Lower lobe of right lung (tissue), 2 donors: ENCODE results near the gene SLX4IP. TPM values are rescaled to one million over a fixed set of nuclear protein-coding genes. Genes with fewer than 3 reads are reported as not detected.

Experiments used
- ATAC-seq, 2 donors: fragments of 200-7000 bp; cut with Tn5 transposase; one replicate each; pipeline ENCODE4 v1.9.1; 2020 to 2022; ENCODE audit warnings: mild to moderate bottlenecking in 2 of 2, moderate library complexity in 2 of 2
- DNase-seq: peaks from one replicate; pipeline ENCODE4 v3.0.0-alpha.2; 2020
- H3K27ac ChIP-seq: fragments of 200-600 bp; one replicate; pipeline ENCODE4 v1.8.0; 2022
- H3K27me3 ChIP-seq: fragments of 200-600 bp; one replicate; pipeline ENCODE4 v1.8.0; 2022; ENCODE audit warnings: low read depth
- H3K36me3 ChIP-seq: fragments of 200-600 bp; one replicate; pipeline ENCODE4 v1.8.0; 2022; ENCODE audit warnings: mild to moderate bottlenecking
- H3K4me1 ChIP-seq: fragments of 200-600 bp; one replicate; pipeline ENCODE4 v1.8.0; 2022
- H3K4me3 ChIP-seq: fragments of 200-600 bp; one replicate; pipeline ENCODE4 v1.8.0; 2022; ENCODE audit warnings: mild to moderate bottlenecking
- H3K9me3 ChIP-seq: fragments of 200-600 bp; one replicate; pipeline ENCODE4 v1.8.0; 2022
- intact Hi-C: fragments of 100-400 bp; cut with DNase I; formaldehyde crosslinking; loops from one replicate; pipeline ENCODE4 v1.11.0; 2022
- total RNA-seq: library from RNA; stranded (reverse); fragmentation: NEBNext Ultra II Directional; extraction: Animal tissue kit (Norgen Biotek cat#: 25700); gene quantifications from one replicate; pipeline ENCODE4 v1.2.1, GENCODE V29; 2021
- TF ChIP-seq, protein P1 (sequence below): fragments of 200-600 bp; IDR thresholded peaks from one replicate; pipeline ENCODE4 v1.8.0; 2022; ENCODE audit warnings: antibody characterized with exemption, mild to moderate bottlenecking
- donor health status: DM: no; HTN: yes; CAD: no; lungs with severe emphysema.

SLX4IP gene
- total RNA-seq, 1 donor from 2014 or later: 5.8 TPM

- H3K36me3 ChIP-seq: no peaks in the 10 kb centered on the region
- H3K4me3 ChIP-seq: no peak overlapping the region
- H3K4me1 ChIP-seq: no peaks in the 10 kb centered on the region
- DNase-seq (no peak), ATAC-seq (no peak)
- intact Hi-C loops: no loop called here
- H3K9me3 ChIP-seq: no peaks in the 10 kb centered on the region
- H3K27ac ChIP-seq: no peak overlapping the region
- no peaks in the 10 kb centered on the region for H3K27me3 ChIP-seq
- TF ChIP-seq, protein P1, sequence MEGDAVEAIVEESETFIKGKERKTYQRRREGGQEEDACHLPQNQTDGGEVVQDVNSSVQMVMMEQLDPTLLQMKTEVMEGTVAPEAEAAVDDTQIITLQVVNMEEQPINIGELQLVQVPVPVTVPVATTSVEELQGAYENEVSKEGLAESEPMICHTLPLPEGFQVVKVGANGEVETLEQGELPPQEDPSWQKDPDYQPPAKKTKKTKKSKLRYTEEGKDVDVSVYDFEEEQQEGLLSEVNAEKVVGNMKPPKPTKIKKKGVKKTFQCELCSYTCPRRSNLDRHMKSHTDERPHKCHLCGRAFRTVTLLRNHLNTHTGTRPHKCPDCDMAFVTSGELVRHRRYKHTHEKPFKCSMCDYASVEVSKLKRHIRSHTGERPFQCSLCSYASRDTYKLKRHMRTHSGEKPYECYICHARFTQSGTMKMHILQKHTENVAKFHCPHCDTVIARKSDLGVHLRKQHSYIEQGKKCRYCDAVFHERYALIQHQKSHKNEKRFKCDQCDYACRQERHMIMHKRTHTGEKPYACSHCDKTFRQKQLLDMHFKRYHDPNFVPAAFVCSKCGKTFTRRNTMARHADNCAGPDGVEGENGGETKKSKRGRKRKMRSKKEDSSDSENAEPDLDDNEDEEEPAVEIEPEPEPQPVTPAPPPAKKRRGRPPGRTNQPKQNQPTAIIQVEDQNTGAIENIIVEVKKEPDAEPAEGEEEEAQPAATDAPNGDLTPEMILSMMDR: no peak
These were observed 142.5 kb downstream of the SLX4IP start for GRCh38 chr20:10577648-10578047.

DNA sequence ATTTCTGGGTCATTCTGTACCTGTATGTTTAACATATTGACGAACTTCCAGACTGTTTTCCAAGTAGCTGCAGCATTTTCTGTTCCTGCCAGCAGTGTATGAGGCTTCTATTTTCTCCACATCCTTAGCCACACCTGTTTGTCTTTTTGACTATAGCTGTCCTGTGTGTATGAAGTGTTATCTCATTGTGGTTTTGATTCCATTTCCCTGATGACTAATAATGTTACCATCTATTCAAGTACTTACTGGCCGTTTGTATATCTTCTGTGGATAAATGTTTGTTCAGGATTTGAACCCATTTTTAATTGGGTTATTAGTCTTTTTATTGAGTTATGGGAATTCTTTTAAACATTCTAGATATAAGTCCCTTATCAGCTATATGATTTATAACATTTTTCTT lies 143.5 kb downstream of the SLX4IP start:
- Histone ChIP-seq H3K4me3 (no peak overlapping the region), H3K4me1 (no peaks in the 10 kb centered on the region), H3K27ac (no peak overlapping the region), H3K27me3 (no peaks in the 10 kb centered on the region), H3K9me3 (no peaks in the 10 kb centered on the region), H3K36me3 (no peaks in the 10 kb centered on the region)
- intact Hi-C loops: no loop called here
- TF ChIP-seq, protein P1: no peak
- DNase-seq (no peak), ATAC-seq (no peak)

GRCh38 chr20:10579942-10580341 lies 144.8 kb downstream of the SLX4IP start:
- no peaks in the 10 kb centered on the region for H3K4me1 ChIP-seq
- intact Hi-C loops: no loop called here
- H3K4me3 ChIP-seq: no peak overlapping the region
- no peaks in the 10 kb centered on the region for H3K27me3 ChIP-seq
- H3K27ac ChIP-seq: no peak overlapping the region
- H3K9me3 ChIP-seq: no peaks in the 10 kb centered on the region
- no peaks in the 10 kb centered on the region for H3K36me3 ChIP-seq
- DNase-seq (no peak), ATAC-seq (no peak)
- TF ChIP-seq, protein P1: no peak

- TF ChIP-seq, protein P1: no peak
- Histone ChIP-seq H3K36me3 (no peaks in the 10 kb centered on the region), H3K27ac (no peak overlapping the region), H3K9me3 (no peaks in the 10 kb centered on the region), H3K4me3 (no peak overlapping the region), H3K4me1 (no peaks in the 10 kb centered on the region), H3K27me3 (no peaks in the 10 kb centered on the region)
- intact Hi-C loops: no loop called here
- DNase-seq: no peak
- ATAC-seq: no peak
These were observed 145.6 kb downstream of the SLX4IP start for GRCh38 chr20:10580700-10581099.

DNA sequence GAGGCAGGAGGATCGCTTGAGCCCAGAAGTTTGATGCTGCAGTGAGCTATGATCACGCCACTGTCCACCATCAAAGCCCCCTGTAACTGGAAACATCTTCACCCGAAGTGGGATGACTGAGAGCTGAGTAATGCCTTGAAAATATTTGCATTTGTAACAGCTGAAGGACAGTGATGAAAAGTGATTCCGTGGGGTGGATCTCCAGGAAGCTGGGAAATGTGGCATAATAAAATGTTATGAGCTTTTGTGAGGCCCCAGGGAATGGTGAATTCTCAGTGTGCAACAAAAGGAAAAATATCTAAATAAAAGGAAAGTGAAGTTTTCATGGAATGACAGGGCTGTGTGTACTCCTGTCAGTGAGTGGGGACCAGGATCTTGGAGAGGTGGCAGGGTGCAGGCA lies 146.7 kb downstream of the SLX4IP start:
- no peaks in the 10 kb centered on the region for H3K9me3 ChIP-seq
- ATAC-seq (no peak), DNase-seq (no peak)
- no peaks in the 10 kb centered on the region for H3K27me3 ChIP-seq
- H3K36me3 ChIP-seq: no peaks in the 10 kb centered on the region
- H3K4me1 ChIP-seq: no peaks in the 10 kb centered on the region
- intact Hi-C loops: no loop called here
- H3K27ac ChIP-seq: no peak overlapping the region
- TF ChIP-seq, protein P1: no peak
- H3K4me3 ChIP-seq: no peak overlapping the region

DNA sequence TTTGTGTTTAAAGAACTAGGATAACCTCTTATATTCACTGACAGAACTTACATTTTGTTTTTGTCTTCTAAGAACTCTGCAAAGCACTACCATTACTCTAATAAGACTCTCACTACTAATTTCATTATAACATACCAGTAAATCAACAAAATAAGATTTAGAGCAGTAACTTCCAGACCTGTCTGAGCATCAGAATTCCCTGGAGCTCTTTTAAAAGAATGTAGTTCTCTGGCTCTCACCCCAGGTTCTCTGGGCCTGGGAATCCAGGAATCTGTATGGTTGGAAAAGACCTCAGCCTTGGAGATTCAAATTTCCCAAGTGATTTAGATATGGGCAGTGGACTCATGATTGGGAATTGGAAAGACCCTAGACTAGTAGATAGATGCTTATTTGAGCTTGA lies 149.3 kb downstream of the SLX4IP start:
- ATAC-seq: no peak
- no peak overlapping the region for H3K4me3 ChIP-seq
- intact Hi-C loops: no loop called here
- no peaks in the 10 kb centered on the region for H3K9me3 ChIP-seq
- no peaks in the 10 kb centered on the region for H3K36me3 ChIP-seq
- no peak for DNase-seq
- TF ChIP-seq, protein P1: no peak
- H3K4me1 ChIP-seq: no peaks in the 10 kb centered on the region
- no peak overlapping the region for H3K27ac ChIP-seq
- H3K27me3 ChIP-seq: no peaks in the 10 kb centered on the region
